ENCODE data around the gene KLHL6. TPM values are rescaled to one million over a fixed set of nuclear protein-coding genes. Genes with fewer than 3 reads are reported as not detected.

Gene KLHL6
- total and polyA plus RNA-seq, 2 of the 8 experiments (the other 6 are each of a cell fraction or from before 2014, with no cell fraction given) = 0.05 TPM; not detected in 1

DNA sequence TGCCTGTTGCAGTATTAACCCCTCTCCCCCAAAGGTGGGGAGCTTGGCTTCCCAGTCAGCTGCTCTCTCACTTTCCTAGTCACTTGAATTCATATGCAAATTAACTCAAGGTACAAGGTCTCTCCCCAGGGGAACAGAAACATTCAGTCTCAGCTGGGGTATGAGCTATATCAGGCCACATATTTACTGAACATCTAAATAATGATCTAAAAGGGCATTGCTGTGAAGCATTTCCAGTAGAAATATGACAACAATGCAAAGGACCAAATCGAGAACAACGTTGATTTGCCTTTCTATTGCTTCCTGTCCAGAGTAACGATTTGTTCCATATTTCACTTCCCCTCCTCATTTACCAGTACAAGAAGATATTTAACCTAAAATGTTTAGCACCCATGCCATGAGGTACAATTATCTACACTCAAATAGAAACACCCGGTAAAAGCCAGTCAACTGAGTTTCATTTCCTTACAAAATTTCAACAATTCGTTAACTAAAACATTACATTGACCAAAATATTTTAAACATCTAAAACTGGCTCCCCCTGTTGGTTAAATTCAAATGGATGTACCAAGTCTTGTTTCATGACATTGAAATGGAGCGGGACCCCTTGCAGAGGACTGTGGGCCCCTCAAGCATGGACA is 36.5 kb upstream of the KLHL6 start:
- Histone ChIP-seq H3K79me2 (ENCODE audit: control insufficient read depth in 1 of 2, insufficient read depth in 2 of 2, low read length in 2 of 2) (no peaks in the 10 kb centered on the region), H2BK5ac (ENCODE audit: low read depth, low read length) (no peak overlapping the region), H3K56ac (replicated peaks; ENCODE audit: insufficient read length, low read depth, low read length) (no peak overlapping the region), H3K9ac (replicated peaks in 1 of 4; ENCODE audit: extremely low read depth in 1 of 4, low read depth in 3 of 4, low read length in 3 of 4) (no peak overlapping the region), H3K23ac (ENCODE audit: insufficient read length) (no peak overlapping the region), H2AK5ac (ENCODE audit: low read depth, low read length) (peak overlapping the region; percentile 1; the same call in 1 of the 2 replicates), H4K20me1 (replicated peaks in 1 of 2; ENCODE audit: control insufficient read depth in 1 of 2, insufficient read depth in 2 of 2, low read length in 2 of 2) (no peaks in the 10 kb centered on the region), H3K4me1 (replicated peaks in 1 of 4; ENCODE audit: control insufficient read depth in 3 of 4, insufficient read depth in 4 of 4, low read length in 3 of 4) (peaks cover 0 to 10% (median 5%) of the 10 kb centered on the region in 4 experiments; a peak in 4 of 7 replicates), H2BK12ac (ENCODE audit: low read depth, low read length) (no peak overlapping the region), H3K4me3 (ENCODE audit: extremely low read depth in 1 of 4, insufficient read depth in 2 of 4, low read depth in 3 of 4, low read length in 4 of 4) (peak overlapping the region in 1 of 4 experiments; percentile 17; a peak in 1 of 8 replicates), H3K18ac (ENCODE audit: extremely low read depth, low read length) (no peak overlapping the region), H2BK15ac (ENCODE audit: low read length) (no peak overlapping the region), H4K8ac (ENCODE audit: extremely low read depth, insufficient read depth, low read length) (no peak overlapping the region), H3K27ac (ENCODE audit: low read depth, low read length) (no peak overlapping the region), H3K4ac (replicated peaks; ENCODE audit: insufficient read length, low read depth, low read length) (no peak overlapping the region), H3K27me3 (replicated peaks in 1 of 4; ENCODE audit: control insufficient read depth in 3 of 4, extremely low read depth in 1 of 4, insufficient read depth in 3 of 4, low read length in 3 of 4) (no peaks in the 10 kb centered on the region; a peak in 1 of 7 replicates), H3K79me1 (ENCODE audit: low read depth, low read length) (no peaks in the 10 kb centered on the region), H3K4me2 (ENCODE audit: insufficient read depth in 1 of 2, low read depth in 2 of 2, low read length in 2 of 2) (peak overlapping the region; percentile 9 to 46; a peak in 1 of 4 replicates), H2BK20ac (ENCODE audit: low read length) (no peak overlapping the region), H3K36me3 (ENCODE audit: control insufficient read depth in 2 of 4, insufficient read depth in 4 of 4, low read length in 3 of 4) (no peaks in the 10 kb centered on the region), H4K5ac (ENCODE audit: insufficient read length, low read depth, low read length) (no peak overlapping the region), H2BK120ac (replicated peaks; ENCODE audit: low read depth, low read length) (no peak overlapping the region), H3K9me3 (ENCODE audit: insufficient read depth in 2 of 2, low read depth in 1 of 2, low read length in 1 of 2) (no peaks in the 10 kb centered on the region), H3K23me2 (ENCODE audit: low read depth, low read length) (no peaks in the 10 kb centered on the region), H4K91ac (replicated peaks; ENCODE audit: insufficient read length, low read length) (no peak overlapping the region), H2AFZ (ENCODE audit: low read length) (no peak overlapping the region), H3K14ac (ENCODE audit: insufficient read length) (no peak overlapping the region)
- ChIA-PET CTCF (ENCODE audit: partially characterized antibody) (interaction anchor here (0.7 to 3.2 kb wide), 24 partner anchors 8 to 408 kb away, joined by 3 to 17 read pairs (median 4); no protein-coding TSS in a partner anchor), POLR2A (ENCODE audit: partially characterized antibody) (interaction anchor here (0.6 to 1.1 kb wide), 4 partner anchors 27 to 174 kb away, joined by 3 to 4 read pairs (median 3); partner anchors contain the start of gene KLHL24)
- 83 to 100% methylated on average over 1 to 6 of the region's 6 CpGs for WGBS, 2 experiments (ENCODE audit: extremely low coverage in 1 of 2, insufficient coverage in 1 of 2, insufficient read length in 1 of 2, insufficient replicate concordance in 2 of 2, low coverage in 1 of 2, low lambda C conversion rate in 2 of 2, missing lambda C conversion rate in 1 of 2)
- no peak for DNase-seq (ENCODE audit: low read depth in 1 of 2, low spot score in 2 of 2)
- peak; percentile 7 for FAIRE-seq
- TF ChIP-seq JUND (IDR thresholded peaks at IDR 0.05; ENCODE audit: low read length) = no peak
- TF ChIP-seq SIRT6 (IDR thresholded peaks at IDR 0.05; ENCODE audit: low read length) = no peak
